SU-DHL-6 (cell line): Measurements from ENCODE around the gene MRPS35.

Source experiments
- H2AFZ ChIP-seq: fragments of 200-600 bp; sonication (generic); 2 replicates; pipeline ENCODE4 v1.6.1; 2014; ENCODE audit warnings: low read depth, mild to moderate bottlenecking, moderate library complexity, mixed read lengths, antibody characterized with exemption, low read length; ENCODE audit not compliant: severe bottlenecking
- H3F3A ChIP-seq: fragments of 200-600 bp; shearing (Covaris generic); 2 replicates; pipeline ENCODE4 v1.6.0; 2016; ENCODE audit warnings: antibody characterized with exemption, mild to moderate bottlenecking; ENCODE audit not compliant: insufficient read depth
- H3K27ac ChIP-seq: fragments of 200-600 bp; sonication (generic); 2 replicates; pipeline ENCODE4 v1.5.1; 2016; ENCODE audit warnings: low read depth, mild to moderate bottlenecking, low read length, moderate library complexity, mixed read lengths
- H3K27me3 ChIP-seq: fragments of 200-600 bp; sonication (generic), shearing (Covaris generic); 2 replicates; pipeline ENCODE4 v1.6.0; 2014; ENCODE audit warnings: mild to moderate bottlenecking, low read length
- H3K36me3 ChIP-seq: fragments of 200-600 bp; sonication (generic); 2 replicates; pipeline ENCODE4 v1.6.1; 2014; ENCODE audit warnings: mild to moderate bottlenecking, low read length, mixed read lengths
- H3K4me2 ChIP-seq: fragments of 300-600, 200-600 bp; shearing (Covaris generic), sonication (generic); 2 replicates; pipeline ENCODE4 v1.6.0; 2014; ENCODE audit warnings: low read length, low read depth, mild to moderate bottlenecking; ENCODE audit not compliant: poor library complexity, severe bottlenecking
- H3K4me3 ChIP-seq: fragments of 200-600 bp; sonication (generic); 2 replicates; pipeline ENCODE4 v1.5.1; 2014; ENCODE audit warnings: antibody characterized with exemption, low read length, mild to moderate bottlenecking, mixed read lengths; ENCODE audit not compliant: insufficient read depth, poor library complexity, severe bottlenecking
- H3K79me2 ChIP-seq: fragments of 200-600 bp; sonication (generic); 2 replicates; pipeline ENCODE4 v1.6.1; 2014; ENCODE audit warnings: mild to moderate bottlenecking, low read length, moderate library complexity; ENCODE audit not compliant: insufficient read depth
- H3K9ac ChIP-seq: fragments of 200-600 bp; sonication (generic); 2 replicates; pipeline ENCODE4 v1.7.0; 2014; ENCODE audit warnings: mild to moderate bottlenecking, low read length
- H3K9me2 ChIP-seq: fragments of 200-600 bp; sonication (generic); replicated peaks from 2 replicates; pipeline ENCODE4 v1.6.1; 2014; ENCODE audit warnings: low read length; ENCODE audit not compliant: insufficient read depth
- H3K9me3 ChIP-seq: fragments of 200-600 bp; sonication (generic); 2 replicates; pipeline ENCODE4 v1.6.1; 2014; ENCODE audit warnings: low read length, mixed read lengths; ENCODE audit not compliant: insufficient read depth
- H4K20me1 ChIP-seq: fragments of 200-600 bp; sonication (generic); 2 replicates; pipeline ENCODE4 v1.6.1; 2014; ENCODE audit warnings: low read depth, mild to moderate bottlenecking, antibody characterized with exemption, low read length, moderate library complexity, mixed read lengths
- EZH2phosphoT487 ChIP-seq: fragments of 200-600 bp; sonication (generic), shearing (Covaris generic); conservative IDR thresholded peaks from 2 replicates; pipeline ENCODE4 v1.6.1; 2018; ENCODE audit warnings: mild to moderate bottlenecking, antibody characterized with exemption, low read length, moderate library complexity, mixed read lengths
- TF ChIP-seq, protein P1 (sequence below): fragments of 200-600 bp; sonication (generic); IDR thresholded peaks from one replicate; pipeline ENCODE4 v1.5.1; 2017; ENCODE audit warnings: antibody characterized with exemption, mild to moderate bottlenecking, low read length, moderate library complexity; ENCODE audit not compliant: insufficient read depth, poor library complexity, severe bottlenecking

Gene MRPS35

DNA sequence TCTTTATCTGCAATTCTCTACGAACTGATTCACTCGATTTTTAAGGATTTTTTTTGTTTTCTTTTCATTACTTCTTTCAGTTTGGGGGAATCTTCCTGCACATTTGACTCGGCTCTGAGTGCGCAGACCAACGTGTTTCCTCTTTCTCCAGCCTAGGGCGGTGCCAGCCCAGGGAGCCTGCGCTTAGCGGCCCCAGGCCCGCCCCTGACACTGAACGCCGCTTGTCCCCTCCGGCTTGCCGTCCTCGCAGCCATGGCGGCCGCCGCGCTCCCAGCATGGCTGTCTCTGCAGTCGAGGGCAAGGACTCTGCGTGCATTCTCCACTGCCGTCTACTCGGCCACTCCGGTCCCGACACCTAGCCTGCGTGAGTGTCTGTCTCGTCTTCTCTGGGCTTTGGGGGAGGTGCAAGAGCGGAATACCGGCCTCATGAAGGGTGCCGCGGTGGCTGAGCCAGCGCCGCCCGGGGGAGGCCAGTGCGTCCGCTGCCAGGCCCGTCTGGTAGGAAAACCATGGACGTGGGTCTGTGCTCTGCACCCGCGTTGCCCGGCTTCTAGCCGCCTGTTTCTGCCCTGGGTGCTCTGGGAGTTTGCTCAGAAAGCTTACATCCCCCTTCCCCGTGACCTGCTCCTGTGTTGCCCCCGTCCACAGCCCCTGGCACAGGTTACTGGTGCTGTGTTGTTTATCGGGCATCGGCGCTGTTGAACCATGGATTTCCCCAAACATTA is at the start of gene MRPS35:
TSS of gene MRPS35 (plus strand) at position 241 of the 725 bp plus-strand sequence. CDS start at position 253, 12 bp downstream.
- peaks cover 42% of the 10 kb centered on the region for H3K79me2 ChIP-seq
- peak within 1 kb of the TSS; percentile 96 for H3K4me3 ChIP-seq
- H3K9ac ChIP-seq = peak within 1 kb of the TSS; percentile 86
- H3K4me2 ChIP-seq = peak within 1 kb of the TSS; percentile 94
- TF ChIP-seq, protein P1, sequence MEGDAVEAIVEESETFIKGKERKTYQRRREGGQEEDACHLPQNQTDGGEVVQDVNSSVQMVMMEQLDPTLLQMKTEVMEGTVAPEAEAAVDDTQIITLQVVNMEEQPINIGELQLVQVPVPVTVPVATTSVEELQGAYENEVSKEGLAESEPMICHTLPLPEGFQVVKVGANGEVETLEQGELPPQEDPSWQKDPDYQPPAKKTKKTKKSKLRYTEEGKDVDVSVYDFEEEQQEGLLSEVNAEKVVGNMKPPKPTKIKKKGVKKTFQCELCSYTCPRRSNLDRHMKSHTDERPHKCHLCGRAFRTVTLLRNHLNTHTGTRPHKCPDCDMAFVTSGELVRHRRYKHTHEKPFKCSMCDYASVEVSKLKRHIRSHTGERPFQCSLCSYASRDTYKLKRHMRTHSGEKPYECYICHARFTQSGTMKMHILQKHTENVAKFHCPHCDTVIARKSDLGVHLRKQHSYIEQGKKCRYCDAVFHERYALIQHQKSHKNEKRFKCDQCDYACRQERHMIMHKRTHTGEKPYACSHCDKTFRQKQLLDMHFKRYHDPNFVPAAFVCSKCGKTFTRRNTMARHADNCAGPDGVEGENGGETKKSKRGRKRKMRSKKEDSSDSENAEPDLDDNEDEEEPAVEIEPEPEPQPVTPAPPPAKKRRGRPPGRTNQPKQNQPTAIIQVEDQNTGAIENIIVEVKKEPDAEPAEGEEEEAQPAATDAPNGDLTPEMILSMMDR = no peak
- H3K9me3 ChIP-seq = no peaks in the 10 kb centered on the region
- peak within 1 kb of the TSS; percentile 97 for H2AFZ ChIP-seq
- peak within 1 kb of the TSS; percentile 31 for H3K27ac ChIP-seq
- H4K20me1 ChIP-seq = no peaks in the 10 kb centered on the region
- no peaks in the 10 kb centered on the region for H3F3A ChIP-seq
- H3K27me3 ChIP-seq = no peaks in the 10 kb centered on the region
- no peaks in the 10 kb centered on the region for H3K9me2 ChIP-seq
- H3K36me3 ChIP-seq = peaks cover 3% of the 10 kb centered on the region; the same call in 1 of the 2 replicates

DNA sequence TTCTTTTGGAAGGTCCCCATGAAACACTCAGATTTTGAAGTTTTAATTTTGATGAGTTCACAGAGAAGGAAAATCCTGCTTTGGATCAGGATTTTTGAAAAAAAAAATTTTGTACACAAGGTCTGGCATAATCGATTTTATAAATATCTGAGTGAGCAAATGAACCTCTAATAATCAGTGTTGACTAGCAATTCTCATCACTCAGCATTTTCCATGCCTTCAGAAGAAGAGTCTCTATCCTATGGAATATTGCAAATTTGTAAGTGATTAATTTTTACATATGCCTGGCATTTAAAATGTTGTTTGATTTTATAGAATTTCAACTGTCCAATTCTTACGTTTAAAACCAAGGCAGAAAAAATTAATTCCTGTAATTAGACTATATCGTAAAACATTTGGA is 44.9 kb upstream of the MRPS35 start:
- no peak overlapping the region for H3K4me3 ChIP-seq
- no peaks in the 10 kb centered on the region for H3K9me3 ChIP-seq
- no peaks in the 10 kb centered on the region for H3K79me2 ChIP-seq
- H2AFZ ChIP-seq = no peak overlapping the region
- no peaks in the 10 kb centered on the region for H4K20me1 ChIP-seq
- no peak overlapping the region for H3K9ac ChIP-seq
- H3F3A ChIP-seq = no peaks in the 10 kb centered on the region
- H3K9me2 ChIP-seq = no peaks in the 10 kb centered on the region
- H3K27ac ChIP-seq = no peak overlapping the region
- H3K27me3 ChIP-seq = no peaks in the 10 kb centered on the region
- no peak overlapping the region for H3K4me2 ChIP-seq
- H3K36me3 ChIP-seq = no peaks in the 10 kb centered on the region
- TF ChIP-seq, protein P1 = no peak
- no peak for TF ChIP-seq EZH2phosphoT487

DNA sequence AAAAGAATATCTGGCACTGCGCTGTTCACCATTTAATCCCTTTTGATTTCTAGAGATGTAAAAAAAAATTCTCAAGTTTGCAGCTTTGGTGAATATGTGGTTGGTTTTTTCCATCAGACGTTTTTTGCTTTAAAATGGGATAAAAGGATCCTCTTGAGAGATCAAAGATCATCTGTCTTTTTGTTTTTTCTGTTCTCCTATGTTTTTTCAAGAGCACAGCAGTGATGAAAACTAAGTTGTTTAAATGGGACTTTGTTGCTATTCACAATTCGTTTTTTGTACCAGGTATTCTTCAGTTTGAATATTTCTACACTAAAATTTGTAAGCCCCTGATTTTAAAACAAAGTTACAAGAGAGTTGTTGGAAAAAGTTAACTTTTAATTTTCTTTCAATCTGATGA is 44.1 kb upstream of the MRPS35 start:
- no peaks in the 10 kb centered on the region for H3K9me2 ChIP-seq
- no peaks in the 10 kb centered on the region for H3F3A ChIP-seq
- no peaks in the 10 kb centered on the region for H3K27me3 ChIP-seq
- H3K79me2 ChIP-seq = no peaks in the 10 kb centered on the region
- no peak overlapping the region for H3K27ac ChIP-seq
- H2AFZ ChIP-seq = no peak overlapping the region
- no peaks in the 10 kb centered on the region for H3K9me3 ChIP-seq
- H3K36me3 ChIP-seq = no peaks in the 10 kb centered on the region
- no peak overlapping the region for H3K4me2 ChIP-seq
- no peak overlapping the region for H3K9ac ChIP-seq
- H4K20me1 ChIP-seq = no peaks in the 10 kb centered on the region
- TF ChIP-seq EZH2phosphoT487 = no peak
- TF ChIP-seq, protein P1 = no peak
- no peak overlapping the region for H3K4me3 ChIP-seq
